IMR-90 (cell line): ENCODE measurements around the gene SLC10A3. TPM values are rescaled to one million over a fixed set of nuclear protein-coding genes. Genes with fewer than 3 reads are reported as not detected.

ENCODE experiments used
- ATAC-seq: fragments of 200-7000 bp; cut with Tn5 transposase; 2 replicates; pipeline ENCODE4 v1.9.1; 2020; ENCODE audit warnings: low read depth, mild to moderate bottlenecking, moderate library complexity
- BruUV-seq: library from RNA; stranded (reverse); fragments of 400-500 nt; replicated peaks from 2 replicates; lab custom pipeline; 2021; lab: Mats Ljungman, UMichigan
- CTCF ChIA-PET: fragments of 300-600 bp; formaldehyde crosslinking; extraction: SDS; loops from one replicate; lab custom pipeline; 2021; ENCODE audit warnings: antibody characterized with exemption; lab: Yijun Ruan, JAX
- POLR2A ChIA-PET: fragments of 300-600 bp; sonication (Branson Sonifier 250); formaldehyde crosslinking; loops from one replicate; lab custom pipeline; 2022; ENCODE audit warnings: antibody characterized with exemption; ENCODE audit not compliant: unreplicated experiment; lab: Charles Lee
- DNase-seq: peaks from one replicate; pipeline ENCODE4 v3.0.0; 2013
- H2AFZ ChIP-seq: replicated peaks from 2 replicates; pipeline ENCODE3; 2013; ENCODE audit warnings: low read length, mild to moderate bottlenecking; ENCODE audit not compliant: poor library complexity
- H2AK5ac ChIP-seq: 2 replicates; pipeline ENCODE4 v1.6.1; 2013; ENCODE audit warnings: low read depth, low read length, inconsistent platforms
- H2AK9ac ChIP-seq: replicated peaks from 2 replicates; pipeline ENCODE3; 2013; ENCODE audit warnings: mild to moderate bottlenecking, low read depth, low read length, moderate library complexity; ENCODE audit not compliant: poor library complexity
- H2BK120ac ChIP-seq: 2 replicates; pipeline ENCODE4 v1.6.1; 2013; ENCODE audit warnings: low read depth, low read length, inconsistent platforms
- H2BK15ac ChIP-seq: 3 replicates; pipeline ENCODE4 v1.6.1; 2013; ENCODE audit warnings: low read depth, low read length, inconsistent platforms
- H2BK20ac ChIP-seq: 2 replicates; pipeline ENCODE4 v1.6.1; 2013; ENCODE audit warnings: low read depth, mild to moderate bottlenecking, inconsistent platforms, low read length, moderate library complexity
- H2BK5ac ChIP-seq: 2 replicates; pipeline ENCODE4 v1.6.1; 2013; ENCODE audit warnings: mild to moderate bottlenecking, low read depth, low read length, inconsistent platforms; ENCODE audit not compliant: poor library complexity, severe bottlenecking
- H3K14ac ChIP-seq: replicated peaks from 2 replicates; pipeline ENCODE4 v1.6.1; 2013; ENCODE audit warnings: low read depth, low read length, inconsistent platforms
- H3K18ac ChIP-seq: 2 replicates; pipeline ENCODE4 v1.6.1; 2013; ENCODE audit warnings: low read depth, low read length, control low read depth
- H3K23ac ChIP-seq: 2 replicates; pipeline ENCODE4 v1.6.1; 2013; ENCODE audit warnings: low read depth, low read length, inconsistent platforms
- H3K27ac ChIP-seq: 2 replicates; pipeline ENCODE4 v1.5.1; 2013; ENCODE audit warnings: mild to moderate bottlenecking, control low read depth, low read length; ENCODE audit not compliant: insufficient read depth
- H3K27me3 ChIP-seq: 2 replicates; pipeline ENCODE4 v1.6.1; 2013; ENCODE audit warnings: low read length; ENCODE audit not compliant: control insufficient read depth, insufficient read depth
- H3K36me3 ChIP-seq: 2 replicates; pipeline ENCODE4 v1.6.1; 2013; ENCODE audit warnings: low read length, mixed read lengths; ENCODE audit not compliant: control insufficient read depth, insufficient read depth
- H3K4ac ChIP-seq: 2 replicates; pipeline ENCODE4 v1.6.1; 2013; ENCODE audit warnings: low read depth, low read length, inconsistent platforms
- H3K4me1 ChIP-seq: 2 replicates; pipeline ENCODE4 v1.6.1; 2013; ENCODE audit warnings: low read length, mixed read lengths; ENCODE audit not compliant: control insufficient read depth, insufficient read depth
- H3K4me2 ChIP-seq: 2 replicates; pipeline ENCODE4 v1.6.1; 2013; ENCODE audit warnings: low read depth, mild to moderate bottlenecking, control low read depth, low read length, moderate library complexity
- H3K4me3 ChIP-seq: 2 replicates; pipeline ENCODE4 v1.5.1; 2013; ENCODE audit warnings: low read depth, mild to moderate bottlenecking, control low read depth, low read length, moderate library complexity; ENCODE audit not compliant: insufficient read depth
- H3K56ac ChIP-seq: 2 replicates; pipeline ENCODE4 v1.6.1; 2013; ENCODE audit warnings: low read length, inconsistent platforms; ENCODE audit not compliant: insufficient read depth; ENCODE audit errors: extremely low read depth
- H3K79me1 ChIP-seq, 2 experiments: 2 replicates each; pipeline ENCODE4 v1.6.1; 2013; ENCODE audit warnings: low read length in 2 of 2, inconsistent platforms in 1 of 2, low read depth in 1 of 2
- H3K9ac ChIP-seq: 2 replicates; pipeline ENCODE4 v1.6.1; 2013; ENCODE audit warnings: low read depth, low read length, control low read depth
- H3K9me1 ChIP-seq: 2 replicates; pipeline ENCODE4 v1.6.1; 2013; ENCODE audit warnings: low read length, inconsistent platforms; ENCODE audit not compliant: insufficient read depth
- H3K9me3 ChIP-seq: 2 replicates; pipeline ENCODE4 v1.6.1; 2013; ENCODE audit warnings: low read length; ENCODE audit not compliant: control insufficient read depth, insufficient read depth
- H4K20me1 ChIP-seq: 2 replicates; pipeline ENCODE4 v1.6.1; 2013; ENCODE audit warnings: low read length, inconsistent platforms; ENCODE audit not compliant: insufficient read depth
- H4K5ac ChIP-seq: 2 replicates; pipeline ENCODE4 v1.6.1; 2013; ENCODE audit warnings: mild to moderate bottlenecking, low read depth, low read length, control low read depth
- H4K8ac ChIP-seq, 2 experiments: 2 replicates each; pipeline ENCODE4 v1.6.1; 2013; ENCODE audit warnings: low read depth in 2 of 2, low read length in 2 of 2, control low read depth in 1 of 2, inconsistent platforms in 1 of 2
- H4K91ac ChIP-seq: 2 replicates; pipeline ENCODE4 v1.6.1; 2013; ENCODE audit warnings: low read depth, low read length, inconsistent platforms; ENCODE audit not compliant: insufficient read depth
- BHLHE40 ChIP-seq: fragments of 150-350 bp; IDR thresholded peaks from 2 replicates; pipeline ENCODE4 v1.6.1; 2016; ENCODE audit warnings: mild to moderate bottlenecking, low read depth, low read length
- FOS ChIP-seq: fragments of 150-350 bp; IDR thresholded peaks from 2 replicates; pipeline ENCODE4 v1.6.1; 2016; ENCODE audit warnings: low read depth, low read length
- MAFK ChIP-seq: IDR thresholded peaks from 2 replicates; pipeline ENCODE4 v1.6.1; 2012; ENCODE audit warnings: low read depth, low read length, improper control_type of control experiment
- MAZ ChIP-seq: IDR thresholded peaks from 2 replicates; pipeline ENCODE4 v1.6.1; 2012; ENCODE audit warnings: low read depth, mild to moderate bottlenecking, low read length, improper control_type of control experiment, moderate library complexity, borderline replicate concordance
- MXI1 ChIP-seq: IDR thresholded peaks from 2 replicates; pipeline ENCODE4 v1.6.1; 2012; ENCODE audit warnings: low read depth, mild to moderate bottlenecking, low read length, moderate library complexity, borderline replicate concordance
- POLR2A ChIP-seq: IDR thresholded peaks from 2 replicates; pipeline ENCODE4 v1.6.1; 2012; ENCODE audit warnings: mild to moderate bottlenecking, low read depth, low read length
- RAD21 ChIP-seq: IDR thresholded peaks from 2 replicates; pipeline ENCODE4 v1.6.1; 2012; ENCODE audit warnings: low read length, improper control_type of control experiment
- RCOR1 ChIP-seq: IDR thresholded peaks from 2 replicates; pipeline ENCODE4 v1.6.1; 2012; ENCODE audit warnings: mild to moderate bottlenecking, low read length, improper control_type of control experiment; ENCODE audit not compliant: insufficient replicate concordance
- RFX5 ChIP-seq: IDR thresholded peaks from 2 replicates; pipeline ENCODE4 v1.8.0; 2012; ENCODE audit warnings: low read depth, mild to moderate bottlenecking, low read length, moderate library complexity
- WGBS, 2 experiments: methylation state at CpG; one replicate each; pipeline versions ENCODE4 v1.1.5 to v1.1.7; 2013; ENCODE audit warnings: missing lambda C conversion rate in 2 of 2; ENCODE audit not compliant: insufficient read length in 1 of 2; ENCODE audit errors: extremely low coverage in 2 of 2; 5-methylcytosine and 5-hydroxymethylcytosine counted together
- dilution Hi-C: fragments of 300-500 bp; cut with HindIII; formaldehyde crosslinking; loops from one replicate; pipeline ENCODE4 v1.14.3; 2018; ENCODE audit warnings: low sequenced_read_pairs; ENCODE audit not compliant: unreplicated experiment
- in situ Hi-C: fragments of 300-500 bp; cut with MboI; formaldehyde crosslinking; loops from 3 replicates; pipeline ENCODE4 v1.14.3; 2019; ENCODE audit warnings: low sequenced_read_pairs, inconsistent platforms, mixed read lengths
- intact Hi-C: fragments of 100-400 bp; cut with micrococcal nuclease; formaldehyde crosslinking; loops from 2 replicates; pipeline ENCODE4 v1.10.0; 2022
- polyA plus RNA-seq, 3 experiments: library from polyadenylated mRNA; depleted of rRNA; stranded (reverse); fragments of >200 nt; gene quantifications; 2 replicates each; pipeline ENCODE4 v1.2.3, GENCODE V29; 2012; ENCODE audit warnings: low replicate concordance in 1 of 3
- total RNA-seq: library from RNA; depleted of rRNA; stranded (reverse); fragments of >200 nt; gene quantifications from 2 replicates; pipeline ENCODE4 v1.2.3, GENCODE V29; 2012
- TF ChIP-seq, protein P1 (sequence below): fragments of 150-350 bp; IDR thresholded peaks from 2 replicates; pipeline ENCODE4 v1.6.1; 2016; ENCODE audit warnings: low read depth, mild to moderate bottlenecking, low read length, moderate library complexity, borderline replicate concordance
- TF ChIP-seq, protein P2 (sequence below): conservative IDR thresholded peaks from 2 replicates; pipeline ENCODE4 v1.5.1; 2012; ENCODE audit warnings: mild to moderate bottlenecking, low read depth, low read length, improper control_type of control experiment

SLC10A3 gene
- total and polyA plus RNA-seq, 2 of the 4 experiments (the other 2 are of a cell fraction) = 15.2 to 24.6 TPM

DNA sequence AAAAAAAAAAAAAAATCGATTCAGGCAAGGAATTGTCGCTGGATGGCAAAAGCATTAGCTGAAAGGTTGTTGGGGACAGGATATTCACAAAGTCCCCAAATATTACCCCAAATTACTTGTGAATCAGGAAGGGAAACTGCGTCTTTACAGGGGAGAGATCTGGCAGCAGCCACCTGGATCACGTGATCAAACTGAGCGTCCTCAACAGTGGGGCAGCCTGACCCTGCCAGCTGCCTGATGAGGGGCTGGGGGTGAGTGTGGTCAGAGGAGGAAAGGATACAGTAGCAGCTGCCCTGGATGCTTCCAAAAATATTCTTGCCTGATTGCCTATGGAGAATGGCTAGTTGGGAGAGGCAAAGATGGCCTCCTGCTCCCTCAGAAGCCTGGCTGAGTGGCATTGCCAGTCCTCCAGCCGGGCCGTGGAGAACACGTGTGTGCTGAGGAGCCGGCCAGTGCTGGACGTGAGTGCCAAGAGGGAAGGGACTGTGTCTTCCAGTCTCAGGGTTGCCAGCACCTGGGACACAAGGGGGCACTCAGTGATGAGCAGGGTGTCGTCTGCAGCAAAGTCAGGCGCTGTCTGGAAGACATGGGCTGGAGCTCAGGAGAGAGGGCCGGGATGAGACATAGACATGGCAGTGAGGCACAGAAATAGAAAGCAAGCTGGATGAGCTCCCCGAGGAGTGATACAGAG, 8.4 kb downstream of the SLC10A3 start:
- H3K23ac ChIP-seq = no peak overlapping the region
- DNase-seq (no peak), ATAC-seq (no peak)
- dilution Hi-C loops = no loop called here
- BruUV-seq = no TSS peak
- H3K4me2 ChIP-seq = no peak overlapping the region
- no peak overlapping the region for H3K14ac ChIP-seq
- H3K4ac ChIP-seq = no peak overlapping the region
- H2AK9ac ChIP-seq = no peak overlapping the region
- H2BK5ac ChIP-seq = no peak overlapping the region
- H3K27ac ChIP-seq = no peak overlapping the region
- no peak overlapping the region for H2BK15ac ChIP-seq
- TF ChIP-seq MXI1 (no peak), RFX5 (no peak), RCOR1 (no peak), MAZ (no peak), FOS (no peak), BHLHE40 (no peak), MAFK (no peak), POLR2A (no peak), RAD21 (no peak)
- TF ChIP-seq, protein P1, sequence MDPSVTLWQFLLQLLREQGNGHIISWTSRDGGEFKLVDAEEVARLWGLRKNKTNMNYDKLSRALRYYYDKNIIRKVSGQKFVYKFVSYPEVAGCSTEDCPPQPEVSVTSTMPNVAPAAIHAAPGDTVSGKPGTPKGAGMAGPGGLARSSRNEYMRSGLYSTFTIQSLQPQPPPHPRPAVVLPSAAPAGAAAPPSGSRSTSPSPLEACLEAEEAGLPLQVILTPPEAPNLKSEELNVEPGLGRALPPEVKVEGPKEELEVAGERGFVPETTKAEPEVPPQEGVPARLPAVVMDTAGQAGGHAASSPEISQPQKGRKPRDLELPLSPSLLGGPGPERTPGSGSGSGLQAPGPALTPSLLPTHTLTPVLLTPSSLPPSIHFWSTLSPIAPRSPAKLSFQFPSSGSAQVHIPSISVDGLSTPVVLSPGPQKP = no peak
- TF ChIP-seq, protein P2, sequence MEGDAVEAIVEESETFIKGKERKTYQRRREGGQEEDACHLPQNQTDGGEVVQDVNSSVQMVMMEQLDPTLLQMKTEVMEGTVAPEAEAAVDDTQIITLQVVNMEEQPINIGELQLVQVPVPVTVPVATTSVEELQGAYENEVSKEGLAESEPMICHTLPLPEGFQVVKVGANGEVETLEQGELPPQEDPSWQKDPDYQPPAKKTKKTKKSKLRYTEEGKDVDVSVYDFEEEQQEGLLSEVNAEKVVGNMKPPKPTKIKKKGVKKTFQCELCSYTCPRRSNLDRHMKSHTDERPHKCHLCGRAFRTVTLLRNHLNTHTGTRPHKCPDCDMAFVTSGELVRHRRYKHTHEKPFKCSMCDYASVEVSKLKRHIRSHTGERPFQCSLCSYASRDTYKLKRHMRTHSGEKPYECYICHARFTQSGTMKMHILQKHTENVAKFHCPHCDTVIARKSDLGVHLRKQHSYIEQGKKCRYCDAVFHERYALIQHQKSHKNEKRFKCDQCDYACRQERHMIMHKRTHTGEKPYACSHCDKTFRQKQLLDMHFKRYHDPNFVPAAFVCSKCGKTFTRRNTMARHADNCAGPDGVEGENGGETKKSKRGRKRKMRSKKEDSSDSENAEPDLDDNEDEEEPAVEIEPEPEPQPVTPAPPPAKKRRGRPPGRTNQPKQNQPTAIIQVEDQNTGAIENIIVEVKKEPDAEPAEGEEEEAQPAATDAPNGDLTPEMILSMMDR = no peak
- H3K27me3 ChIP-seq = no peaks in the 10 kb centered on the region
- no peak overlapping the region for H3K9ac ChIP-seq
- H4K8ac ChIP-seq = no peak overlapping the region
- no peak overlapping the region for H3K56ac ChIP-seq
- no peak overlapping the region for H2BK120ac ChIP-seq
- peaks cover 3 to 15% of the 10 kb centered on the region in 2 experiments; a peak in 3 of 4 replicates for H3K79me1 ChIP-seq
- H3K4me1 ChIP-seq = peaks cover 2% of the 10 kb centered on the region; the same call in 1 of the 2 replicates
- peaks cover 12% of the 10 kb centered on the region; the same call in 1 of the 2 replicates for H3K36me3 ChIP-seq
- no peak overlapping the region for H3K18ac ChIP-seq
- H3K9me1 ChIP-seq = no peaks in the 10 kb centered on the region
- in situ Hi-C loops = no loop called here
- H2BK20ac ChIP-seq = no peak overlapping the region
- H4K5ac ChIP-seq = no peak overlapping the region
- H4K20me1 ChIP-seq = peaks cover 4% of the 10 kb centered on the region
- 54% methylated on average over 7 of the region's 14 CpGs; no CpG with 5 or more reads in 1 of the 2 experiments for WGBS, 2 experiments
- H3K9me3 ChIP-seq = no peaks in the 10 kb centered on the region
- no peak overlapping the region for H4K91ac ChIP-seq
- H3K4me3 ChIP-seq = no peak overlapping the region
- no peak overlapping the region for H2AK5ac ChIP-seq
- POLR2A ChIA-PET = no interaction called here
- CTCF ChIA-PET = no interaction called here
- H2AFZ ChIP-seq = no peak overlapping the region
- intact Hi-C loops = no loop called here
